SK-N-SH treated with all-trans-retinoic acid at 6 μM for 48 hours (cell line): ENCODE measurements around the gene CTXND2.
"Not testable (repeated sequence)": the region's sequence is repeated elsewhere in the genome, so short reads cannot be mapped to it uniquely, and the experiment has no call there.

ENCODE experiments used
- ATAC-seq: fragments of 200-7000 bp; cut with Tn5 transposase; 3 replicates; pipeline ENCODE4 v1.9.1; 2020; ENCODE audit warnings: mild to moderate bottlenecking, moderate library complexity
- ARNTL ChIP-seq: fragments of 450-650 bp; formaldehyde crosslinking; IDR thresholded peaks from 2 replicates; pipeline ENCODE4 v1.5.0; 2020; ENCODE audit warnings: low read depth, mild to moderate bottlenecking, moderate library complexity, borderline replicate concordance
- BACH2 ChIP-seq: fragments of 250-450 bp; sonication (Bioruptor Pico); IDR thresholded peaks from 2 replicates; pipeline ENCODE4 v1.9.0; 2021; ENCODE audit warnings: mild to moderate bottlenecking, borderline replicate concordance
- CSDC2 ChIP-seq: fragments of 250-450 bp; sonication (Bioruptor Pico); IDR thresholded peaks from 2 replicates; pipeline ENCODE4 v1.5.0; 2020; ENCODE audit warnings: mild to moderate bottlenecking, moderate library complexity
- CSRNP3 ChIP-seq: fragments of 250-450 bp; sonication (Bioruptor Pico); IDR thresholded peaks from 2 replicates; pipeline ENCODE4 v1.5.1; 2021; ENCODE audit warnings: mild to moderate bottlenecking, moderate library complexity
- ESRRG ChIP-seq: fragments of 250-450 bp; sonication (Bioruptor Pico); IDR thresholded peaks from 2 replicates; pipeline ENCODE4 v1.6.1; 2021; ENCODE audit warnings: mild to moderate bottlenecking
- GLIS3 ChIP-seq: fragments of 250-450 bp; sonication (Bioruptor Pico); IDR thresholded peaks from 2 replicates; pipeline ENCODE4 v1.5.0; 2020; ENCODE audit warnings: mild to moderate bottlenecking, moderate library complexity
- ISL1 ChIP-seq: fragments of 250-450 bp; sonication (Bioruptor Pico); IDR thresholded peaks from 2 replicates; pipeline ENCODE4 v2.1.2; 2022; ENCODE audit warnings: mild to moderate bottlenecking, moderate library complexity
- PATZ1 ChIP-seq: fragments of 250-450 bp; sonication (Bioruptor Pico); IDR thresholded peaks from 2 replicates; pipeline ENCODE4 v1.8.0; 2020; ENCODE audit warnings: mild to moderate bottlenecking, moderate library complexity, borderline replicate concordance
- PPARA ChIP-seq: fragments of 250-450 bp; sonication (Bioruptor Pico); IDR thresholded peaks from 2 replicates; pipeline ENCODE4 v1.5.0; 2020; ENCODE audit warnings: mild to moderate bottlenecking, borderline replicate concordance
- RARB ChIP-seq: fragments of 250-450 bp; sonication (Bioruptor Pico); IDR thresholded peaks from 2 replicates; pipeline ENCODE4 v1.8.0; 2021; ENCODE audit warnings: mild to moderate bottlenecking, moderate library complexity
- SNAI2 ChIP-seq: fragments of 250-450 bp; sonication (Bioruptor Pico); IDR thresholded peaks from 2 replicates; pipeline ENCODE4 v1.5.0; 2020; ENCODE audit warnings: mild to moderate bottlenecking, moderate library complexity
- TOX ChIP-seq: fragments of 250-450 bp; sonication (Bioruptor Pico); IDR thresholded peaks from 2 replicates; pipeline ENCODE4 v1.8.0; 2021; ENCODE audit warnings: mild to moderate bottlenecking, moderate library complexity, borderline replicate concordance
- ZC3H10 ChIP-seq: fragments of 250-450 bp; sonication (Bioruptor Pico); IDR thresholded peaks from 2 replicates; pipeline ENCODE4 v1.5.1; 2021; ENCODE audit warnings: mild to moderate bottlenecking, moderate library complexity
- ZFP3 ChIP-seq: fragments of 250-450 bp; sonication (Bioruptor Pico); IDR thresholded peaks from 2 replicates; pipeline ENCODE4 v1.5.0; 2020; ENCODE audit warnings: mild to moderate bottlenecking, moderate library complexity
- ZFP30 ChIP-seq: fragments of 450-650 bp; formaldehyde crosslinking; IDR thresholded peaks from 2 replicates; pipeline ENCODE4 v1.5.0; 2022; ENCODE audit warnings: mild to moderate bottlenecking, moderate library complexity
- ZNF565 ChIP-seq: fragments of 450-650 bp; formaldehyde crosslinking; conservative IDR thresholded peaks from 2 replicates; pipeline ENCODE4 v1.5.0; 2020; ENCODE audit warnings: low read depth, mild to moderate bottlenecking, moderate library complexity
- ZNF70 ChIP-seq: fragments of 450-650 bp; formaldehyde crosslinking; IDR thresholded peaks from 2 replicates; pipeline ENCODE4 v1.5.0; 2020; ENCODE audit warnings: mild to moderate bottlenecking, moderate library complexity
- ZNF8 ChIP-seq: fragments of 450-650 bp; formaldehyde crosslinking; IDR thresholded peaks from 2 replicates; pipeline ENCODE4 v1.5.0; 2020; ENCODE audit warnings: mild to moderate bottlenecking, moderate library complexity
- TF ChIP-seq, protein P1 (sequence below): fragments of 250-450 bp; sonication (Bioruptor Pico); IDR thresholded peaks from 2 replicates; pipeline ENCODE4 v1.5.0; 2020; ENCODE audit warnings: mild to moderate bottlenecking, moderate library complexity
- TF ChIP-seq, protein P2 (sequence below): fragments of 250-450 bp; sonication (Bioruptor Pico); IDR thresholded peaks from 2 replicates; pipeline ENCODE4 v1.8.0; 2021; ENCODE audit warnings: low read depth, mild to moderate bottlenecking, moderate library complexity, borderline replicate concordance
- TF ChIP-seq, protein P3 (sequence below): fragments of 250-450 bp; sonication (Bioruptor Pico); IDR thresholded peaks from 2 replicates; pipeline ENCODE4 v1.5.1; 2020; ENCODE audit warnings: low read depth, mild to moderate bottlenecking, moderate library complexity

Gene CTXND2

GRCh38 chr1:150893336-150893913 is 6.5 kb downstream of the CTXND2 start:
- ATAC-seq = no peak
- TF ChIP-seq ZNF8 (CRISPR knock-in tag) (no peak), SNAI2 (CRISPR knock-in tag) (no peak), BACH2 (CRISPR knock-in tag) (no peak), ESRRG (CRISPR knock-in tag) (no peak)
- TF ChIP-seq, protein P1, sequence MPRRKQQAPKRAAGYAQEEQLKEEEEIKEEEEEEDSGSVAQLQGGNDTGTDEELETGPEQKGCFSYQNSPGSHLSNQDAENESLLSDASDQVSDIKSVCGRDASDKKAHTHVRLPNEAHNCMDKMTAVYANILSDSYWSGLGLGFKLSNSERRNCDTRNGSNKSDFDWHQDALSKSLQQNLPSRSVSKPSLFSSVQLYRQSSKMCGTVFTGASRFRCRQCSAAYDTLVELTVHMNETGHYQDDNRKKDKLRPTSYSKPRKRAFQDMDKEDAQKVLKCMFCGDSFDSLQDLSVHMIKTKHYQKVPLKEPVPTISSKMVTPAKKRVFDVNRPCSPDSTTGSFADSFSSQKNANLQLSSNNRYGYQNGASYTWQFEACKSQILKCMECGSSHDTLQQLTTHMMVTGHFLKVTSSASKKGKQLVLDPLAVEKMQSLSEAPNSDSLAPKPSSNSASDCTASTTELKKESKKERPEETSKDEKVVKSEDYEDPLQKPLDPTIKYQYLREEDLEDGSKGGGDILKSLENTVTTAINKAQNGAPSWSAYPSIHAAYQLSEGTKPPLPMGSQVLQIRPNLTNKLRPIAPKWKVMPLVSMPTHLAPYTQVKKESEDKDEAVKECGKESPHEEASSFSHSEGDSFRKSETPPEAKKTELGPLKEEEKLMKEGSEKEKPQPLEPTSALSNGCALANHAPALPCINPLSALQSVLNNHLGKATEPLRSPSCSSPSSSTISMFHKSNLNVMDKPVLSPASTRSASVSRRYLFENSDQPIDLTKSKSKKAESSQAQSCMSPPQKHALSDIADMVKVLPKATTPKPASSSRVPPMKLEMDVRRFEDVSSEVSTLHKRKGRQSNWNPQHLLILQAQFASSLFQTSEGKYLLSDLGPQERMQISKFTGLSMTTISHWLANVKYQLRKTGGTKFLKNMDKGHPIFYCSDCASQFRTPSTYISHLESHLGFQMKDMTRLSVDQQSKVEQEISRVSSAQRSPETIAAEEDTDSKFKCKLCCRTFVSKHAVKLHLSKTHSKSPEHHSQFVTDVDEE (CRISPR knock-in tag) = no peak

- ATAC-seq = peak; percentile 97
- TF ChIP-seq ZNF8 (CRISPR knock-in tag) (no peak), CSDC2 (CRISPR knock-in tag) (no peak), RARB (CRISPR knock-in tag) (no peak), ARNTL (CRISPR knock-in tag) (no peak), SNAI2 (CRISPR knock-in tag) (no peak), ZFP30 (CRISPR knock-in tag) (no peak), PATZ1 (CRISPR knock-in tag) (no peak), ESRRG (CRISPR knock-in tag) (no peak), ISL1 (CRISPR knock-in tag) (no peak), ZNF70 (CRISPR knock-in tag) (no peak), ZC3H10 (CRISPR knock-in tag) (no peak), TOX (CRISPR knock-in tag) (no peak; the same call in 1 of the 2 replicates), ZFP3 (CRISPR knock-in tag) (no peak), ZNF565 (CRISPR knock-in tag) (no peak), CSRNP3 (no peak), PPARA (CRISPR knock-in tag) (no peak), GLIS3 (CRISPR knock-in tag) (no peak)
- TF ChIP-seq, protein P2, sequence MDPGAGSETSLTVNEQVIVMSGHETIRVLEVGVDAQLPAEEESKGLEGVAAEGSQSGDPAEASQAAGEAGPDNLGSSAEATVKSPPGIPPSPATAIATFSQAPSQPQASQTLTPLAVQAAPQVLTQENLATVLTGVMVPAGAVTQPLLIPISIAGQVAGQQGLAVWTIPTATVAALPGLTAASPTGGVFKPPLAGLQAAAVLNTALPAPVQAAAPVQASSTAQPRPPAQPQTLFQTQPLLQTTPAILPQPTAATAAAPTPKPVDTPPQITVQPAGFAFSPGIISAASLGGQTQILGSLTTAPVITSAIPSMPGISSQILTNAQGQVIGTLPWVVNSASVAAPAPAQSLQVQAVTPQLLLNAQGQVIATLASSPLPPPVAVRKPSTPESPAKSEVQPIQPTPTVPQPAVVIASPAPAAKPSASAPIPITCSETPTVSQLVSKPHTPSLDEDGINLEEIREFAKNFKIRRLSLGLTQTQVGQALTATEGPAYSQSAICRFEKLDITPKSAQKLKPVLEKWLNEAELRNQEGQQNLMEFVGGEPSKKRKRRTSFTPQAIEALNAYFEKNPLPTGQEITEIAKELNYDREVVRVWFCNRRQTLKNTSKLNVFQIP (CRISPR knock-in tag) = no peak
- TF ChIP-seq, protein P3, sequence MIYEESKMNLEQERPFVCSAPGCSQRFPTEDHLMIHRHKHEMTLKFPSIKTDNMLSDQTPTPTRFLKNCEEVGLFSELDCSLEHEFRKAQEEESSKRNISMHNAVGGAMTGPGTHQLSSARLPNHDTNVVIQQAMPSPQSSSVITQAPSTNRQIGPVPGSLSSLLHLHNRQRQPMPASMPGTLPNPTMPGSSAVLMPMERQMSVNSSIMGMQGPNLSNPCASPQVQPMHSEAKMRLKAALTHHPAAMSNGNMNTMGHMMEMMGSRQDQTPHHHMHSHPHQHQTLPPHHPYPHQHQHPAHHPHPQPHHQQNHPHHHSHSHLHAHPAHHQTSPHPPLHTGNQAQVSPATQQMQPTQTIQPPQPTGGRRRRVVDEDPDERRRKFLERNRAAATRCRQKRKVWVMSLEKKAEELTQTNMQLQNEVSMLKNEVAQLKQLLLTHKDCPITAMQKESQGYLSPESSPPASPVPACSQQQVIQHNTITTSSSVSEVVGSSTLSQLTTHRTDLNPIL (CRISPR knock-in tag) = no peak
- TF ChIP-seq, protein P1 (CRISPR knock-in tag) = no peak
- TF ChIP-seq, all 23 proteins: peak for 0
Measured at GRCh38 chr1:150895618-150896017, 8.7 kb downstream of the CTXND2 start.

DNA sequence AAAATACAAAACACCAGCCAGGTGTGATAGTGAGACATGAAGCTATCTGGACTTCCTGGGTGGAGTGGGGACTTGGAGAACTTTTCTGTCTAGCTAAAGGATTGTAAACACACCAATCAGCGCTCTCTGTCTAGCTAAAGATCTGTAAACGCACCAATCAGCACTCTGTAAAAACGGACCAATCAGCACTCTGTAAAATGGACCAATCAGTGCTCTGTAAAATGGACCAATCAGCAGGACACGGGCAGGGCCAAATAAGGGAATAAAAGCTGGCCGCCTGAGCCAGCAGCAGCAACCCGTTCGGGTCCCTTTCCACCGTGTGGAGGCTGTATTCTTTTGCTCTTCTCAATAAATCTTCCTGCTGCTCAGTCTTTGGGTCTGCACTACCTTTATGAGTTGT is 12.9 kb downstream of the CTXND2 start:
- not testable (repeated sequence) for ATAC-seq
